HG02852 (cell line): ENCODE results near the gene MEIG1.
"Not testable (repeated sequence)": the region's sequence is repeated elsewhere in the genome, so short reads cannot be mapped to it uniquely, and the experiment has no call there.

ENCODE experiments used
- ATAC-seq: cut with Tn5 transposase; IDR thresholded peaks from one replicate; pipeline ENCODE4 v1.9.1; 2021; ENCODE audit warnings: mild to moderate bottlenecking, moderate library complexity; ENCODE audit not compliant: unreplicated experiment

Gene MEIG1

DNA sequence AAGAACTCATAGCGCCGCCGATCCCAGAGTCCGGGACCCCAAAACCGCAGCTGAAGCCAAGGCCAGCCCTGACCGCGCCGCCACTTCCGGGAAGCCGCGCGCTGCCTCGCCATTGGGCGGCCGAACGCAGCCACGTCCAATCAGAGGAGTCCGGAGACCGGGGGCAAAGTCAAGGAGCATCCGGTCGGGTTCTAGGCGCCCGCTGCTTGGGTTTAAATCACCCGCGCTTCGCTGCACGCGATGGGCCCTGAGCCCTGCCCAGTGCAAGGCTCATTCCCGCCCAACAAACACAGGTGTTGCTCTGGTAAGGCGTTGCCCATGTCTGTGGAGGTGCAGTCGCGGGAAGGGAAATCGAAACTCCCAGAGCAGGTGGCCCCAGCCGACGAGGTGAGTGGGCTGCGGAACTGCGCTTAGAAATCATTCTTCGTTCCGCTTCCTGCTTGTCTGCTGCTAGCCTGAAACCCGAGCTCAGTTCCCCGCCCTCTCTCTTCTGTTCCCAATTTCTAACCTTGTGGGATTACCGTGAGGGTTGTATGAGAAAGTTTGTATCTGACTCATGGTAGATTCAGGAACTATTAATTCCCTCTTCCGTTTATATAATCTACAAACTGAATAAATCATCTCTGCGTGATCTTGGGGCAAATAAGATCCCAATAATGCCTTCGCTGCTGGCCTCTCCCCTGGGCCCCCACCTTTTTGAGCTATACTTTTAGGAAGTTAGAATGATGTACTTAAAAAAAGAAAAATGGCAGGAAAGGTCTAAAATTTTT is 5.0 kb upstream of the MEIG1 start, which contains the start of gene DCLRE1C:
Gene DCLRE1C (minus strand): TSS at position 96 of the 770 bp plus-strand sequence. CDS start 86 bp downstream, at position 10.
- peak; percentile 73 for ATAC-seq

DNA sequence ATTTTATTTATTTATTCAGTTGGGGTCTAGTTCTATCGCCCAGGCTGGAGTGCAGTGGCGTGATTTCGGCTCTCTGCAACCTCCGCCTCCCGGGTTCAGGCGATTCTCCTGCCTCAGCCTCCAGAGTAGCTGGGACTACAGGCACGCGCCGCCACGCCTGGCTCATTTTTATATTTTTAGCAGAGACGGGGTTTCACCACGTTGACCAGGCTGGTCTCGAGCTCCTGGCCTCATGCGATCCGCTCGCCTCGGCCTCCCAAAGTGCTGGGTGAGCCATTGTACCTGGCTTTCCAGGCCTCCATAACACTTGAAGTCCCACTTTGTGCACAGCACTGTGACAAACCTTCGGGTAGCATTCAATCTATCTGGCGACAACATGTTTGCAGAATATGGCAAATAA is 4.3 kb upstream of the MEIG1 start:
- no peak for ATAC-seq

DNA sequence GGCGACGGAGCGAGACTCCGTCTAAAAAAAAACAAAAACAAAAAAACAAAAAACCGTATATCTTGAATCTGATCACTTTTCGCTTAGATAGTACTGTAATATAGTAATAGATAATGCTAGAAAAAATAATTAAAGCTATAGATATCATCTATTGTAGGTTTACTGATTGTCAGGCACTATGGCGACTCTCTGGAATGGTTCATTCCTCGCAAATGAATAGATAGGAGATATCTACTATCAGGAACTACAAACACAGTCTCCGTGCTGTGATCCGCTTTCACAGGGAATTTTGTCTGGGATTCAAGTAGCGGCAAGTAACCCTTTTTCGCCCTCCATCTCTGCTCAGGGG is 342 bp upstream of the MEIG1 start:
- no peak for ATAC-seq

DNA sequence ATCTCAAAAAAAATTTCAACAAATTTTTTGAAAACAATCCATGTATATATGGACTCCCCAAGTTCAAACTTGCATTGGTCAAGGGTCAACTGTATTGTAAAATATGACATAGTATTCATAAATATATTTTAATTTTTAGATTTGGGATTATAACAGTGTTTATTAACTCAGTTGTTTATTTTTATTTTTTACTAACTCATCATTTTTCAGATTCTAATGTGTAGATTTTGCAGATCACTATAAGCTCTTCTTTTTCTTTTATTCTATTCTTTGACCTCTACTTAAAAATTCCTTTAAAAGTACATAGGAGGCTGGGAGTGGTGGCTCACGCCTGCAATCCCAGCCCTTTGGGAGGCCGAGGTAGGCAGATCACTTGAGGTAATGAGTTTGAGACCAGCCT is 8.7 kb downstream of the MEIG1 start:
- ATAC-seq = no peak

DNA sequence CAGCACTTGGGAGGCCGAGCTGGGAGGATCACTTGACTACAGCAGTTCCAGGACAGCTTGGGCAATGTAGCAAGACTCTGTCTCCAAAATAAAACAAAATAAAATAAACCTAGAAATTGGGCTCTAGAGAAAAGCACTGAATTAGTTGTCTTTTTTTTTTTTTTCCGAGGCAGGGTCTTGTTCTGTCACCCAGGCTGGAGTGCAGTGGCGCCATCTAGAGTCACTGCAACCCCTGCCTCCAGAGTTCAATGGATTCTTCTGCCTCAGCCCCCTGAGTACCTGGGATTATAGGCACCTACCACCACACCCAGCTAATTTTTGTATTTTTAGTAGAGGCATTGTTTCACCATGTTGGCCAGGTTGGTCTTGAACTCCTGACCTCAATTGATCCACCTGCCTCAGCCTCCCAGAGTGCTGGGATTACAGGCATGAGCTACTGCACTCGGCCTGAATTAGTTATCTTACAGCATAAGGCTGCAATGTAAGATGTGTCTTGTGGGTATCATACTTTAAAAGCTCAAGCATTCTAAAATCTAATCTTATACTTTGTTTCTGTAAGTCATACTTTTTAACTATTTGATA is 12.8 kb downstream of the MEIG1 start:
- ATAC-seq = no peak

DNA sequence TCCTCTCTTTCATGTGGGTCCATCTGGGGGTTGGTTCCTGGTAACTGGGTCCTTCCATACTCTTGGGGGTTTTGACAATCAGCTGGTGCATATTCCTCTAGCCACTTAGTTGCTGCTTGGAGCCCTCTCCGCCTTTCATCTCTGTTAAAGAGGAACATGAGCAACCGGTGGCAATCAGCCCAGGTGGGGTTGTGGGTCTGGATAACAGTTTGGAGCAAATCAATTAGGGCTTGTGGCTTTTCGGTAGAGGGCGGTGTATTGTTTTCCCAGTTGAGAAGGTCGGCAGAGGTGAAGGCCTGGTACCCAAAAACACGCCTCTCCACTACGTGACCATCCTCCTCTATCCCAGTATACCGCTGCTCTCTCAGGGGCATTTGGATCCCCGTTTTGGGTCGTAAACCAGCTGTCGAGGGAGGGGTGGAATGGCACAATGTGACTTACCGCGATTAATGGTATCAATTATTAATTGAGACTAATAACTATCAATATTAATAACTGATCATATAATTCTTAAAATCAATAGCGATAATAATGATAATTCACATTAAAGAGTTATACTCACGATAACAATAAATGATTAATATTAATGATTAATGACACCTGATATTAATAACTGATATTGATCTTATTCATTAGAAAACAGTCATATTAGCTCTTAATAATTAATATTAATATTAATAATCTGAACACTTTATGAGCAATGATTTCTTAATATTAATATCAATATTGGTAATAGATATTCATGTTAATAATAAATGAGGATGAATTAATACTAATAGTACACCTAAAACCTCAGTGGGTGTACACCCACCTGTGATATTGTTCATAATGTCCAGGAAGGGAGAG is 15.2 kb downstream of the MEIG1 start:
- not testable (repeated sequence) for ATAC-seq

DNA sequence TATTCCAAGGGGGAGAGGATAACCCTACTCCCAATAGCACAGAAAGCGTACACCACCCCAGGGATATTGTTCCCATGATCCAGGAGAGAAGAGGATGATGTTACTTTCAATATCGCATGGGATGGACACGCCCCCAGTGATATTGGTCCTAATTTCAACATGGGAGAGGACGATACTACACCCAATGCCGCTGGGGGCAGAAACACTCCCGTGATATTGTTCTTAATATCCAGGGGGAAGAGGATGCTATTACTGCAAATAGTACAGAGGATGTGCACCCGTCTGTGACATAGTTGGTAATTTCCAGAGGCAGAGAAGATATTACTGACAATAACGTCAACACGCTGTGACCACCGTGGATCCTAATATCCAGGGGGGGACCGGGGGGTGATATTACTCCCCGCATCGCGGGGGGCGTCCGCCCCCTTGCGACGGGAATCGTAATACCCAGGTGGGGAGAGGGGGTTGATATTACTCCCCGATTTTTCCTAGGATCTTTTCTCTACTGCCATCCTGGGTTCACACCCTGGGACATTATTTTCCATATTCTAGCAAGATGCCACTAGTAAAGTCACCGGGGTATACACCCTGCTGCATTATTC is 16.6 kb downstream of the MEIG1 start:
- no peak for ATAC-seq

DNA sequence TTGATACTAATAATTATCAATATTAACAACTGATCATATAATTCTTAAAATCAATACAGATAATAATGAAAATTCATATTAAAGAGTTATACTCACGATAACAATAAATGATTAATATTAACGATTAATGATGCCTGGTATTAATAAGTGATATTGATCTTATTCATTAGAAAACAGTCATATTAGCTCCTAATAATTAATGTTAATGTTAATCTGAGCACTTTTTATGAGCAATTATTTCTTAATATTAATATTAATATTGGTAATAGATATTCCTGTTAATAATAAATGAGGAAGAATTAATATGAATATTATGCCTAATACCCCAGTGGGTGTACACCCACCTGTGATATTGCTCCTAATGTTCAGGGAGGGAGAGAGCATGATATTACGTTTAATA is 23.6 kb downstream of the MEIG1 start:
- ATAC-seq = no peak

DNA sequence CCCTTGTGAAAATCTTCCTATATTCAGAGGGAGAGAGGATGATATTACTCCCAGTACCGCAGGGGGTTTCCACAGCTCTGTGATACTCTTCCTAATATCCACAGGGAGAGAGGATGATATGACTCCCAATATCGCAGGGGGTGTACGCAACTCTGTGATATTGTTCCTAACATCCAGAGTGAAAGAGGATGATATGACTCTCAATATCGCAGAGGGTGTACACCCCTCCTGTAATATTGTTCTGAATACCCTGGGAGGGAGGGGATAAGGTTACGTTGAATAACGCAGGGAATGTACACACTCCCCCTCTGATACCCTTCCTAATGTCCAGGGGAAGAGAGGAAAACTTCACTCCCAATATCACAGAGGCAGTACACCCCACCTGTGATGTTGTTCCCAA is 30.4 kb downstream of the MEIG1 start:
- ATAC-seq = not testable (repeated sequence)

DNA sequence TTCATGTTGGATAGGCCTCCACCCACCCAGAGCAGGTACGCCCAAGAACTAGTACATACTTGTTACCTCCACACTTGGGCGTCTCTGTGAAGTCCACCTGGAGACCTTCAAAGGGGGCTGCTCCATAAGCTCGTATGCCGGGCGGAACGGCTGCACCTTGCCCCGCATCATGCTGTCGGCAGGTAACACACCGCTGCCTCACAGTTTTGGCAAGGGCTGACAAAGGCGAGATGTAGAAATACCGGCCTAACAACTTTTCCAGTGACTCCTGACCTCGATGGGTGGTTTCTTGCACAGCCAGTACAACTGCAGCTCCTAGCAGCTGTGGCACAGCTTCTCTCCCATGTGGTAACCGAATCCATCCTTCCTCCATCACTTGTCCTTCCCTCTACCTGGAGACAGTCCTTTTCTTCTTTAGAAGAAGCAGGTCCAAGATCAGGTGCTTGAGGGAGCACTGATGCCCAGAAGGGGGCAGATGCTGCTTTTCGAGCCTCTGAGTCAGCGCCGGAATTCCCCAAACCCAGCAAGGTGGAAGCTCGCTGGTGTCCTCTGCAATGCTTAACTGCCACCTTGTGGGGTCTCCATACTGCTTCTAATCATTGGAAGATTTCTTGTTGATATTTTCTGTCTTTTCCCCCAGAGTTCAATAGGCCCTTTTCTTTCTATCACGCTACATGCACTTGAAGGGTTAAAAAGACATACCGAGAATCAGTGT is 32.0 kb downstream of the MEIG1 start:
- not testable (repeated sequence) for ATAC-seq

DNA sequence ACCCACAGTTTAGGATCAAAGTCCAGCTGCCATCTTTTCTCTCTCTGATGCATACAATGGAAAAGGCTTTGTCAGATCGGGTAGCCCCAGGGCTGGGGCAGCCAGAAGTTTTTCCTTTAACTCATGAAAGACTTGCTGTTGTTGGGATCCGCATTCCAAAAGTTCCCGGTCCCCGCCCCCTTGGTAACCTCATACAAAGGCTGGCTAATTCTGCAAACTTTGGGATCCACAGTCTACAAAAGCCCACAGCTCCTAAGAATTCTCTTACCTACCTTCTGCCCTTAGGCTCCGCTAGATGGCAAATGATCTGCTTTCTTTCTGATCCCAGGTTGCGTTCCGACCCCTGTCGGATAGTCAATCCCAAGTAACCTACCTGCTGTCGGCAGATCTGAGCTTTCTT is 33.1 kb downstream of the MEIG1 start:
- not testable (repeated sequence) for ATAC-seq

DNA sequence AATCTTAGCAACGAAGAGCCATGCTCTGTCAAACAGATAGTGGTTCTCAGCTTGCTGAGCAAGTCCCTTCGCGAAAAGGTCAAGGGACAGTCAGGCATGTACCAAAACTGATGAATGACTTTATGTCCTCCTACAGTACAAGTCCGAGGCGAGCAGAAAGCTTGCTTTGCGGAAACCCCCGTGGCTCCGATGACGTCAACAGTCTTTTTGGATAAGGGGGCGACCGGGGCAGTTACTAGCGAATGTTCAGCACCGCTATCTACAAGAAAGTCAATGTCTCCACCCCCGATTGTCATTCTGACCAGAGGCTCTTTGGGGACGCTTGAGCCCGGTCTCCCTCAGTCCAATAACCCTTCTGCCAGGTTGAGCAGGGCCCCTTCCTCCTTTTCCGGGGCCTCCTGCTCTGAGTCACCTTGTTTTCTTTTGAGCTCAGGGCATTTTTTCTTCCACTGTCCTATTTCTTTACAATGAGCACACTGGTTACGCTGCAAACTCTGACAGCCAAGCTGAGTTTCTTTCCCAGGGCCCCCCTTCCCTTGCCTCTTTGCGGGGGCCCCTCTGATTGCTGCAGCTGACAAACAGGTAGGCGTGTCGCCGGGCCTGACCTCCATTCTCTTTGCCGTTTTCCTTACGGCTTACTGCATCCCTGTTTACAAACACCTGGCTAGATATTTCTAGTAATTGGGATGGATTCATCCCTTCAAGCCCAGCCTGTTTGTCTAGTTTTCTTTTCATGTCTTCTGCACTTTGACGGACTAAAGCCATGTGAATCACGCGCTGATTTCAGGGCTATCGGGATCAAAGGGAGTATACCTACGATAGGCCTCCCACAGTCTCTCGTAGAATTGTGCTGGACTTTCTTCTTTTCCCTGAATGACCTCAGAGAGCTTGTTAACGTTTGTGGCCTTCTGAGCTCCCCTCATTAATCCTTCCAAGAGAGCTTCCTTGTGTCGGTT is 34.6 kb downstream of the MEIG1 start:
- not testable (repeated sequence) for ATAC-seq

DNA sequence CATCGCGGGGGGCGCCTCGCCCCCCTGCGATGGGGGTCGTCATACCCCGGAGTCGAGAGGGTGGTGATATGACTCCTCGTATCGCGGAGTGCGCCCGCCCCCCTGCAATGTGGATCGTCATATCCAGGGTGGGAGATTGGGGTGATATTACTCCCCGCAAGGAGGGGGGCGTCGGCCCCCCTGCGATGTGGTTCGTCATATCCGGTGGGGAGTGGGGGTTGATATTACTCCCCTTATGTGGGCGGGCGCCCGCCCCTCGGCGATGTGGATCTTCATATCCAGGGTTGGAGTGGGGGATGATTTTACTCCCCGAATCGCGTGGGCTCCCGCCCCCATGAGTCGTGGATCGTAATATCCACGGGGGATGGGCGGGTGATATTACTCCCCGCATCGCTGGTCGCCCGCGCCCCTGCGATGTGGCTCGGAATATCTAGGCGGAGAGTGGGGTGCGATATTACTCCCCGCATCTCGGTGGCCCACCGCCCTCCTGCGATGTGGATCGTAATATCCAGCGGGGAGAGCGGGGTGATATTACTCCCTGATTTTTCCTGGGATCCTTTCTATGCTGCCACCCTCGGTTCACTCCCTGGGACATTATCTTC is 36.9 kb downstream of the MEIG1 start:
- ATAC-seq = no peak

DNA sequence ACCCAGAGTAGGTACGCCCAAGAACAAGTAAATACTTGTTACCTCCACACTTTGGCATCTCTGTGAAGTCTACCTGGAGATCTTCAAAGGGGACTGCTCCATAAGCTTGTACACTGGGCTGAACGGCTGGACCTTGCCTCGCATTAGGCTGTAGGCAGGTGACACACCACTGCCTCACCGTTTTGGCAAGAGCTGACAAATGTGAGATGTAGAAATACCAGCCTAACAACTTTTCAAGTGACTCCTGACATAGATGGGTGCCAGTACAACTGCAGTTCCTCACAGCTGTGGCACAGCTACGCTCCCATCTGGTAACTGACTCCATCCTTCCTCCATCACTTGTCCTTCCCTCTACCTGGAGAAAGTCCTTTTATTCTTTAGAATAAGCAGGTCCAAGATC is 54.3 kb downstream of the MEIG1 start:
- not testable (repeated sequence) for ATAC-seq

DNA sequence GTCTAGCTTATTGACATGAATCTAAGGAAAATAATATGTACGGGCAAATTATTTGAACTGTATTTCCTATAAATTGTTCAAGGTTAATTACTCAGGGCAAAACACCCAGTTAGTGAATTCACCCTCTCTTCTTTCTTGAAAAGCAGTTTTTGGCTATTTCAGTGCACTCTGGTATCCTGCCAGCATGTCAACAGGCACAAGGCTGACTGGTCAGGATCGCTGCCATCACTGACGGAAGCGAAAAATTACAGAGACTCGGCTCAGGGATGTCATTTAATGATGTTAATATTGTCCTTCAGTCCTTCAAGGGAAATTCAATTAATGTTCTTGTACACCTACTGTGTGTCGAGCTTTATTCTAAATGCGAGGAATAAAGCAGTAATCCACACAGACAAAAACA is 56.3 kb downstream of the MEIG1 start:
- no peak for ATAC-seq

DNA sequence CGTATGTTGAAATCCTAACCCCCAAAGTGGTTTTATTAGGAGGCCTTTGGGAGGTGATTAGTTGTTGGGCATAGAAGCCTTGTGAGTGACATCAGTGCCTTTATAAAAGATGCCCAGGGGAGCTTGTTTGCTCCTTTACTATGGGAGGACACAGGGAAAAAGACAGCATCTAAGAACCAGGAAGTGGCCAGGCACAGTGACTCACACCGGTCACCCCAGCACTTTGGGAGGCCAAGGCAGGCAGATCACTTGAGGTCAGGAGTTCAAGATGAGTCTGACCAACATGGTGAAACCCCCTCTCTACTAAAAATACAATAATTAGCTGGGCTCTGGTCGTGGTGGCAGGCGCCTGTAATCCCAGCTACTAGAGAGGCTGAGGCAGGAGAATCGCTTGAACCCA is 61.8 kb downstream of the MEIG1 start:
- not testable (repeated sequence) for ATAC-seq
